Measurements from ENCODE around the gene FSTL4. TPM values are rescaled to one million over a fixed set of nuclear protein-coding genes. Genes with fewer than 3 reads are reported as not detected.

The FSTL4 gene
- 59.8 TPM for total RNA-seq

GRCh38 chr5:133612249-133612860 lies at the start of gene FSTL4:
FSTL4 (minus strand) TSS chr5:133612541.
- DNase-seq (ENCODE audit: low spot score) = peak; percentile 59

GRCh38 chr5:133661389-133661788 lies 49.0 kb upstream of the FSTL4 start:
- DNase-seq (ENCODE audit: low spot score) = no peak

DNA sequence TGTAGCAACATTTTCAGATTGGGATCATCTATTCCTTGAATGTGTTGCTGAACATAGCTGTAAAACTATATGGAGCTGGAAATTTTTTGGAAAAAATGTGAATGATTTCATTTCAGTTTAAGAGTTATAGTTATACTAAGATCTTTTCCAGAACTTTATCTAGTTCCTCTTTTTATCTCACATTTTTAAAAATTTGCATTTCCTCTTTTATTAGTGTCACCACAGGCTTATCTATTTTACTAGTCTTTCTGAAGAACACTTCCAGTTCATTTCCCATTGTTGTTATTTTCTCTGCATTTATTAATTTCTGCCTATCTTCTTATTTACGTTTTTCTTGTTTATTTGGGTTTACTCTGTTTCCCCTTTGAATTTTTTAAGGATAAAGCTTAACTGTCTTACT lies 46.0 kb upstream of the FSTL4 start:
- DNase-seq (ENCODE audit: low spot score) = no peak

GRCh38 chr5:133657036-133657435 lies 44.7 kb upstream of the FSTL4 start:
- no peak for DNase-seq (ENCODE audit: low spot score)

- no peak for DNase-seq (ENCODE audit: low spot score)
Measured at GRCh38 chr5:133655966-133656365, 43.6 kb upstream of the FSTL4 start.

DNA sequence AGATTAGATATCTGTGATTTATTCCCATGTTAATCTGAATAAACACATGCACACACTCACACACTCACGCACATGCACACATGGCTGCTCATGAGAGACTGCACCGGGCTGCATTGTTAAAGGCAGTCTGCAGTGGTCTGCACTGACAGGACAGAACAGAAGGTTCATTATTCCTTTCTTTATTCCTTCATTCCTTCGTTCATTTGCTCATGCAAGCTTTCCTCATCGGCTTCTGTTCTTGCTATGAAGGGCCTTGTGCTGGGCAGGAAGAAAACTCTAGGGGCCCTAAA lies 41.4 kb upstream of the FSTL4 start:
- no peak for DNase-seq (ENCODE audit: low spot score)

GRCh38 chr5:133652951-133653759 lies 40.8 kb upstream of the FSTL4 start:
- DNase-seq (ENCODE audit: low spot score) = no peak

- no peak for DNase-seq (ENCODE audit: low spot score)
Measured at GRCh38 chr5:133644000-133644865, 31.9 kb upstream of the FSTL4 start.

GRCh38 chr5:133643365-133643764 lies 31.0 kb upstream of the FSTL4 start:
- DNase-seq (ENCODE audit: low spot score) = no peak

DNA sequence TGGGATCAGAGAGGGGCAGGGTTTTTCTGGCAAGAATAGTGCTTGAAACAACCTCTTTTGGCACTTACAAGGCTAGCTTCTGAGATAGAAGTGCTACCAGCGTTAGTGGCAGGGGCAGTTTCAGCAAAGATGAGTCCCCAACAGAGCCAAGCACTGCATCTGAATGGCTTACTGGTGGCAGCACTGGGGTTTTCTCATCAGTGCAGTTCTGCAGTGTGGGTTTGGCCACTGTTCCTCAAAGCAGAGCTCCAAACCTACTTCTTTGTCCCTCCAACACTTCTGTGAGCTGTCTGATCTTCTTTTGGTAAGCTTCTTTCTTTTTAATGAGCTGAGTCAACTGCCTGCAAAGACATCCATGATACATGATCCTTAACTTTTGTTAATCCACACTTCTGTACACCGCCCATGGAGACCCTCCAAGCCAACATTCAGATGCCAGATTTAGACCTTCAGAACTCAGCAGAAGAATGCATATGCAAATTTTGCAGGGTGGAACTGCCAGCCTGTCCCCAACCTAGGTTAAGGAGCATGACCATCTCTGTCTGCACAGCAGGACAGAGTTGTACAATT lies 29.9 kb upstream of the FSTL4 start:
- no peak for DNase-seq (ENCODE audit: low spot score)

DNA sequence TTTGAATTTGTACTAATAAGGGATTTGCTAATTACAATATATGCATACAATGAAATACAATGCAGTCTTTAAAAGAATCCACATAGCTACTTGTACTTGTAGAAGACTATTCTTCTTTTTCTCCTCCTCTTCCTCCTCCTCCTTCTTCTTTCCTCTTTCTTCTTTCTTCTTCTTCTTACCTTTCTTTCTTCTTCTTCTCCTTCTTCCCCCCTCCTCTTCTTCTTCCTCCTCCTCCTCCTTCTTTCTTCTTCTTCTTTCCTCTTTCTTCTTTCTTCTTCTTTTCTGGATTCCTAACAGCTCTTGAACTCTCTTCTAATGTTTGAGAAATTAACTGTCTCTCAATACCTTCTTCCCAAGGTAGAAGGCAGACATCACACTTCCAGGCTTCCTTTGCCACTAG lies 29.3 kb upstream of the FSTL4 start:
- DNase-seq (ENCODE audit: low spot score) = no peak

GRCh38 chr5:133639850-133640528 lies 27.6 kb upstream of the FSTL4 start:
- no peak for DNase-seq (ENCODE audit: low spot score)

GRCh38 chr5:133638436-133638835 lies 26.1 kb upstream of the FSTL4 start:
- DNase-seq (ENCODE audit: low spot score) = no peak

GRCh38 chr5:133637206-133637605 lies 24.9 kb upstream of the FSTL4 start:
- DNase-seq (ENCODE audit: low spot score) = no peak

GRCh38 chr5:133635051-133635450 lies 22.7 kb upstream of the FSTL4 start:
- DNase-seq (ENCODE audit: low spot score) = no peak

DNA sequence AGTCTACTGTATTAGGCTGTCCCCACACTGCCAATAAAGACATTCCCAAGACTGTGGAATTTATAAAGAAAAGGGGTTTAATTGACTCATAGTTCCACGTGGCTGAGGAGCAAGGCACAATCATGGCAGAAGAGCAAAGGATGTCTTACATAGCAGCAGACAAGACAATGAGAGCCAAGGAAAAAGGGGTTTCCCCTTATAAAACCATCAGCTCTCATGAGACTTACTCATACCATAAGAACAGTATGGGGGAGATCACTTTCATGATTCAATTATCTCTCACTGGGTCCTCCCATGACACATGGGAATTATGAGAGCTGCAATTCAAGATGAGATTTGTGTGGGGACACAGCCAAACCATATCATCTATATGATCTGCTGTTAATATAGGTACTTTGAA lies 14.8 kb upstream of the FSTL4 start:
- no peak for DNase-seq (ENCODE audit: low spot score)

- no peak for DNase-seq (ENCODE audit: low spot score)
Measured at GRCh38 chr5:133624316-133624715, 12.0 kb upstream of the FSTL4 start.

DNA sequence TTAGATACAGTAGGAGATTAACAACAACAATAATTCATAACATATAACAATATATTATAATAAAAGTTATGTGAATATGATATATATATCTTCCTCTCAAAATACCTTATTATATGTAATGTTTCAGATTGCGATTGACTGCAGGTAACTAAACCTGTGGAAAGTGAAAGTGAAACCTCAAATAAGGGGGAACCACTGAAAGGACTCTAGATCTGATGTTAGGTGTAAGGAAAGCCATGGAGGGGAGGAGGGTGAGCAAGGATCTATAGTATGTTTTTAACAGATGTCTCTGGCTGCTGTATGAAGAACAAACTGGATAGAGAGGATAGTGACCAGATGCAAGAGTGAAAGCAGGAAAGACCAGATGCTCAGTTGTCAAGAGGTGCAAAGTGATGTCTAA lies 5.8 kb upstream of the FSTL4 start:
- no peak for DNase-seq (ENCODE audit: low spot score)

- no peak for DNase-seq (ENCODE audit: low spot score)
Measured at GRCh38 chr5:133613743-133614142, 1.4 kb upstream of the FSTL4 start.

- no peak for DNase-seq (ENCODE audit: low spot score)
Measured at GRCh38 chr5:133613184-133613583, 843 bp upstream of the FSTL4 start.

GRCh38 chr5:133611357-133612248 lies 738 bp downstream of the FSTL4 start:
- no peak for DNase-seq (ENCODE audit: low spot score)

All from ureter (tissue), 1 donor.